ENCODE data around the gene CDC27. TPM values are rescaled to one million over a fixed set of nuclear protein-coding genes. Genes with fewer than 3 reads are reported as not detected.

Gene CDC27, protein sequence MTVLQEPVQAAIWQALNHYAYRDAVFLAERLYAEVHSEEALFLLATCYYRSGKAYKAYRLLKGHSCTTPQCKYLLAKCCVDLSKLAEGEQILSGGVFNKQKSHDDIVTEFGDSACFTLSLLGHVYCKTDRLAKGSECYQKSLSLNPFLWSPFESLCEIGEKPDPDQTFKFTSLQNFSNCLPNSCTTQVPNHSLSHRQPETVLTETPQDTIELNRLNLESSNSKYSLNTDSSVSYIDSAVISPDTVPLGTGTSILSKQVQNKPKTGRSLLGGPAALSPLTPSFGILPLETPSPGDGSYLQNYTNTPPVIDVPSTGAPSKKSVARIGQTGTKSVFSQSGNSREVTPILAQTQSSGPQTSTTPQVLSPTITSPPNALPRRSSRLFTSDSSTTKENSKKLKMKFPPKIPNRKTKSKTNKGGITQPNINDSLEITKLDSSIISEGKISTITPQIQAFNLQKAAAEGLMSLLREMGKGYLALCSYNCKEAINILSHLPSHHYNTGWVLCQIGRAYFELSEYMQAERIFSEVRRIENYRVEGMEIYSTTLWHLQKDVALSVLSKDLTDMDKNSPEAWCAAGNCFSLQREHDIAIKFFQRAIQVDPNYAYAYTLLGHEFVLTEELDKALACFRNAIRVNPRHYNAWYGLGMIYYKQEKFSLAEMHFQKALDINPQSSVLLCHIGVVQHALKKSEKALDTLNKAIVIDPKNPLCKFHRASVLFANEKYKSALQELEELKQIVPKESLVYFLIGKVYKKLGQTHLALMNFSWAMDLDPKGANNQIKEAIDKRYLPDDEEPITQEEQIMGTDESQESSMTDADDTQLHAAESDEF
- total RNA-seq: 72.1 TPM
- long read RNA-seq, full-length matches to known transcripts: 7 of 15 reads
- long read RNA-seq, partial matches to known transcripts: 2 of 15 reads
- long read RNA-seq, other reads (novel, unspliced or antisense): 6 of 15 reads

DNA sequence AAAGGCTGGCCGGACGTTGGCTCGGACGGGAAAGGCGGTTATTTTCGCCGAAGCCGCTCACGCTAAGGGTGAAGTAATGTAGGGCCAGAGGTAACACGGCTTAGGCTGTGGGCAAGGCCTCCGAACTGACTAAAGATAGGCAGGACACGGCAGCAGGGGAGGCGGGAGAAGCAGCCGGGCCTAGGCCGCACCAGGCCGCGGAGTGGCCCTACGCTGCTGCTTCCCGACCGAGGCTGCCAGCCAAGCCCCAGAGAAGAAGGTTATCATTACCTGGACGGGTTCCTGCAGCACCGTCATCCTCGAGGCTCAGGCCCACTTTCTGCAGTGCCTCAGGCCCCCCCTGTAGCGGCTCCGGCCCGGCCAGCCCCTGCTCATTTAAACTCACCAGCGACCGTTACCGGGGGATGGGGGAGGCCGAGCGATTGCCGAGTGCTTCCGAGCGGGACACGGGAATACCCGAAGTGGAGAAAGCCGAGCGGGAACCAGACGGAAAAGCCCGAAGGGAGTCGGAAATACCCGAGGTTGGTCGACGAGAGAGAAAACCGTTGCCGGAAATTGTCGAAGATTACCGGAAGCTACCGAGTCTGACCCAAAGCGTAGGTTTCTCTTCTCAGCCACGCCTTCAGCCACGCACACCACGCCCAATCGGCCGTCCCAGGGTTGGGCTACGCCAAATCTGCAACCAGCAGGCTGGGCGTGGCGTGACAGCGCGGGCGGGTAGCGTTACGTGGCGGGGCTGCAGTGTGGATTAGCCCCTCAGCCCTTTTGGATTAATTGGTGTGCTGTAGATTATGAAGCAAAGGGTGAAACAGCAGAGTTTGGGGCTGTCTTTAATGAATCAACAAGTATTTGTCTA, at the start of gene CDC27:
CDC27 (minus strand) TSS at position 420 of the 856 bp plus-strand sequence; CDS start at position 297, 123 bp downstream.
- no peaks in the 10 kb centered on the region for H3K27me3 ChIP-seq
- H3K27ac ChIP-seq: peak within 1 kb of the TSS; percentile 89
- intact Hi-C loops (cut with DNase I): no loop called here
- H3K4me3 ChIP-seq: peak within 1 kb of the TSS; percentile 83
- H3K9me3 ChIP-seq: no peaks in the 10 kb centered on the region
- DNase-seq (peak; percentile 99), ATAC-seq (peak; percentile 98)
- H3K36me3 ChIP-seq: no peaks in the 10 kb centered on the region
- H3K4me1 ChIP-seq: peaks cover 30% of the 10 kb centered on the region
- TF ChIP-seq, protein P1, sequence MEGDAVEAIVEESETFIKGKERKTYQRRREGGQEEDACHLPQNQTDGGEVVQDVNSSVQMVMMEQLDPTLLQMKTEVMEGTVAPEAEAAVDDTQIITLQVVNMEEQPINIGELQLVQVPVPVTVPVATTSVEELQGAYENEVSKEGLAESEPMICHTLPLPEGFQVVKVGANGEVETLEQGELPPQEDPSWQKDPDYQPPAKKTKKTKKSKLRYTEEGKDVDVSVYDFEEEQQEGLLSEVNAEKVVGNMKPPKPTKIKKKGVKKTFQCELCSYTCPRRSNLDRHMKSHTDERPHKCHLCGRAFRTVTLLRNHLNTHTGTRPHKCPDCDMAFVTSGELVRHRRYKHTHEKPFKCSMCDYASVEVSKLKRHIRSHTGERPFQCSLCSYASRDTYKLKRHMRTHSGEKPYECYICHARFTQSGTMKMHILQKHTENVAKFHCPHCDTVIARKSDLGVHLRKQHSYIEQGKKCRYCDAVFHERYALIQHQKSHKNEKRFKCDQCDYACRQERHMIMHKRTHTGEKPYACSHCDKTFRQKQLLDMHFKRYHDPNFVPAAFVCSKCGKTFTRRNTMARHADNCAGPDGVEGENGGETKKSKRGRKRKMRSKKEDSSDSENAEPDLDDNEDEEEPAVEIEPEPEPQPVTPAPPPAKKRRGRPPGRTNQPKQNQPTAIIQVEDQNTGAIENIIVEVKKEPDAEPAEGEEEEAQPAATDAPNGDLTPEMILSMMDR (IDR thresholded peaks at IDR 0.05): no peak

GRCh38 chr17:47238321-47239010, 49.4 kb upstream of the CDC27 start:
- peaks cover 18% of the 10 kb centered on the region for H3K4me1 ChIP-seq
- no peaks in the 10 kb centered on the region for H3K9me3 ChIP-seq
- H3K27ac ChIP-seq: no peak overlapping the region
- TF ChIP-seq, protein P1 (IDR thresholded peaks at IDR 0.05): no peak
- intact Hi-C loops (cut with DNase I): loop anchor here (10.0 kb wide), 1 partner anchor 76 kb away; no protein-coding TSS in a partner anchor
- no peaks in the 10 kb centered on the region for H3K27me3 ChIP-seq
- ATAC-seq: peak; percentile 10
- DNase-seq: no peak
- H3K36me3 ChIP-seq: no peaks in the 10 kb centered on the region
- H3K4me3 ChIP-seq: no peak overlapping the region

DNA sequence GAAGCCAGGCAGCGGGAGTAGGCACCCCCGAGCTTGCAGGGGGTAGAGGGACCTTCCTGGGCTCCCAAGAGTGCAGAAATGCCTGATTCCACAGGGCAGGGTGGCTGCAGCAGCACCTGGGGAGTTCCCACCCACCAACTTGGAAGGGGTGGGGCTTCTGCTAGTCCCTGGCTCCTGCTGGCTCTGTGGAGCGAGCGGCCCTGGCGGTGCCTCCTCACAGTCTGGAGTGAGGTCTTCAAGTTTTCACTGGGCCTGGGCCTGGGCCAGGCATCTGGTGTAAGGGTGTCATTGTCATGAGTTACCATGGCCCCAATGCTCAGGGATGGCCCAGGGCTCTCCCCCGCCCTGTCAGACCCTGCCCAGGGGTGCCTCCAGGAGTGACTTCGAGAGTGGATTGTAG, 48.7 kb upstream of the CDC27 start:
- TF ChIP-seq, protein P1 (IDR thresholded peaks at IDR 0.05): no peak
- H3K4me3 ChIP-seq: no peak overlapping the region
- DNase-seq (no peak), ATAC-seq (peak; percentile 7)
- H3K4me1 ChIP-seq: peaks cover 18% of the 10 kb centered on the region
- no peaks in the 10 kb centered on the region for H3K36me3 ChIP-seq
- intact Hi-C loops (cut with DNase I): loop anchor here (10.0 kb wide), 1 partner anchor 77 kb away; no protein-coding TSS in a partner anchor
- no peak overlapping the region for H3K27ac ChIP-seq
- no peaks in the 10 kb centered on the region for H3K9me3 ChIP-seq
- no peaks in the 10 kb centered on the region for H3K27me3 ChIP-seq

GRCh38 chr17:47235923-47236322, 46.8 kb upstream of the CDC27 start:
- TF ChIP-seq, protein P1 (IDR thresholded peaks at IDR 0.05): no peak
- no peaks in the 10 kb centered on the region for H3K9me3 ChIP-seq
- intact Hi-C loops (cut with DNase I): loop anchor here (10.0 kb wide), 1 partner anchor 79 kb away; no protein-coding TSS in a partner anchor
- ATAC-seq: no peak
- no peak for DNase-seq
- no peak overlapping the region for H3K4me3 ChIP-seq
- peaks cover 18% of the 10 kb centered on the region for H3K4me1 ChIP-seq
- no peaks in the 10 kb centered on the region for H3K27me3 ChIP-seq
- H3K36me3 ChIP-seq: no peaks in the 10 kb centered on the region
- no peak overlapping the region for H3K27ac ChIP-seq

All from upper lobe of right lung (tissue), 1 donor.